ENCODE data around the gene SLC33A1.
"Not testable (repeated sequence)": the region's sequence is repeated elsewhere in the genome, so short reads cannot be mapped to it uniquely, and the experiment has no call there.

SLC33A1 gene

DNA sequence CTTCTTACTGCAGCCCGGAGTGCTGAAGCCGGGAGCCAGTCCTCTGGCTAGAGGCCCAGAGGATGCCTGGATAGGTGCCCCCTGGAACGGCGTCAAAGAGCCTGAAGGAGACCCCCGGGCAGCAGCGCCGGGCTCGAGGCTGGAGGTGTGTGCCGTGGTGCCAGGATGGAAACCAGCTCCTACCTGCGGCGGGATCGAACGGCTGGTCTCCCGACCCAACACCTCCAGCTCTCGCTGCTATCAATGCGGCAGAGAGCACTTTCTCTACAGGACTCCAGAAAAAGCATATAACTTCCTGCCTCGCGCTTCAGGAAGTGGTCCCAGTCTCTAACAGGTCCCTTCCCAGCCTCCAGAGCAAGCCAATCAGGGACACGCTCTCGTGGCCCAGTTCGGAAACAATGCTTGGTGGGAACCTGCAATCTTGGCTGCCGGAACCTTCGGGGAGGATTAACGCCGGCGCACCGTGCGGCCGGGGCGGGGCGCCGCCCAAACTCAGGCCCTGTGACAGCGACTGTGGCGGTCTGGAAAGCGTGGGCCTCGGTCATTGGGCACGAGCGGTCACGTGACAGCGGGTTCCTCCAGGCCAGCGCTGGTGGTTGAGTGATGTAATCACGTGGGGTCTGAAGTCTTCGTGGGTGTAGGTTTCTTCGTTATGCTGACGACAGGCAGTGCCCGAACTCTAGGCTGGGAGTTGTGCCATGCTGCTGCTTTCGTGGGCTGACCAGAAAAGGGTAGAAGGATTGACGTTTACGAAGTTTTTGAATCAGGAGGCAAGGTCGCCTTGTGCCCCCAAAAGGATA, at the start of gene SLC33A1:
Gene SLC33A1 (minus strand): TSS at position 287 of the 800 bp plus-strand sequence. CDS start 430 bp downstream, outside the sequence.
- DNase-seq (ENCODE audit: low read depth), result peak; percentile 99

GRCh38 chr3:155895379-155895900, 41.2 kb upstream of the SLC33A1 start:
- DNase-seq (ENCODE audit: low read depth), result no peak

DNA sequence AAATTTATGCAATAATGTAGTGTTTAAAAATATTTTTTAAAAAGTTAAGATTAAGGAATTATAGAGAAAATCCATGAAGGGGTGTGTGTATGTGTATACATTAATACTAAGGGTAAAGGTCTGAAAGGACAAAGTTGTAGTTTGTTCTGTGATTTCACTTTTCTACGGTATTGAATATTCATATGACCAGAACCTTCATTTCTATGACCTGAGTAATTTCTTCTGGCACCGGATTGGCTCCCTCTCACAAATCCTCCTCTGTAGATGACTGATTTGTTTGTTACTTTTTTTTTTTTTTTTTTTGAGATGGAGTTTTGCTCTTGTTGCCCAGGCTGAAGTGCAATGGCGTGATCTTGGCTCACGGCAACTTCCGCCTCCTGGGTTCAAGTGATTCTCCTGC, 37.1 kb upstream of the SLC33A1 start:
- DNase-seq (ENCODE audit: low read depth), result peak; percentile 10

DNA sequence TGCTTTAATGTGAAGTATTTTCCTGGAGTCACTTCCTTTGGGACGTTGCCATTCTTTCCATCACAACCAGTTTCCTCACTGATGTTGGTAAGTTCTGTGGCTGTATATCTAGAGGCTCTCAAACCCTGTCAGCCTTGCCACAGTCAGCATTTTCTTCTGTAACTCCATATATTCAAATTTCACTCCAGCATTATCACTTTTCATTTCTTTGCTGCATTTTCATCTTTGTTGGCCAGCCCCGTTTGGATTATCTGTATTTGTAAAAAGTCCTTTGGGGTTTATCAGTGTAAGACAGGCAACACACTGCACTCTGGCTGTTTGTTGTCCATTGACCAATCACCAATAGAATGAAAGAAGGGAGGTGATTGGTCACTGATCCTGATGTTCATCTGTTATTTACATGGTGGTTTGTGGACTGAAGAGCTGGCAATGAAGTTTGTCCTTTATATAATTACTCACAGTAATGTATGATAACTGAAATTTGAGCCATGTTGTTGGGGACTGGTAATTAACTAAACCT, 36.5 kb upstream of the SLC33A1 start:
- peak; percentile 58 for DNase-seq (ENCODE audit: low read depth)

GRCh38 chr3:155889952-155890351, 35.7 kb upstream of the SLC33A1 start:
- no peak for DNase-seq (ENCODE audit: low read depth)

GRCh38 chr3:155889212-155889611, 35.0 kb upstream of the SLC33A1 start:
- no peak for DNase-seq (ENCODE audit: low read depth)

DNA sequence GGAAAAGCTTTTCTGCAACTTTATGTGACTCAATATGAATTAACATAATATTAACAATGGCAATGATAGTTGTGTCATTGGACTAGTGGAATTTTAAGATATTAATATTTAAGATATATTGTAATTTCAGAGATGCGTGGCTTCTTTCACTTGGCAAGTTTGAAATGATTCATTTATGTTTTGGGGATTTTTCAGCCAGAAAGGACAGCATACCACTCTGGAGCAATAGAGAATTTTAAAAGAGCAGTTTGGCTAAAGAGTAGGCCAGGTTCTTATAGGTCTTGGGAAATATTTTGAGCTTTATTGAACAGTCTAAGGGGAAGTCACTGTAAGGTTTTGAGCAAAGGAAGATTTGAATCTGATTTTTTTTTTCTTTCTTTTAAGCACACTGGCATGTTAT, 32.7 kb upstream of the SLC33A1 start:
- DNase-seq (ENCODE audit: low read depth), result no peak

DNA sequence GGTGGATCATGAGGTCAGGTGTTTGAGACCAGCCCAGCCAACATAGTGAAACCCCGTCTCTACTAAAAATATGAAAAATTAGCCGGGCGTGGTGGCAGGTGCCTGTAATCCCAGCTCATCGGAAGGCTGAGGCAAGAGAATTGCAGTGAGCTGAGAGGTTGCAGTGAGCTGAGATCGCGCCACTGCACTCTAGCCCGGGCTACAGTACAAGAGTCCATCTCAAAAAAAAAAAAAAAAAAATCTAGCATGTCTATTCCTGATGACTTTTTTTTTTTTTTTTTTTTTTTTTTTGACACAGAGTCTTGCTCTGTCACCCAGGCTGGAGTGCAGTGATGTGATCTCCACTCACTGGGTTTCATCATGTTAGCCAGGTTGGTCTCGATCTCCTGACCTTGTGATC, 32.1 kb upstream of the SLC33A1 start:
- DNase-seq (ENCODE audit: low read depth), result not testable (repeated sequence)

GRCh38 chr3:155885292-155885691, 31.1 kb upstream of the SLC33A1 start:
- no peak for DNase-seq (ENCODE audit: low read depth)

- no peak for DNase-seq (ENCODE audit: low read depth)
Observed at GRCh38 chr3:155884292-155884691, 30.1 kb upstream of the SLC33A1 start.

DNA sequence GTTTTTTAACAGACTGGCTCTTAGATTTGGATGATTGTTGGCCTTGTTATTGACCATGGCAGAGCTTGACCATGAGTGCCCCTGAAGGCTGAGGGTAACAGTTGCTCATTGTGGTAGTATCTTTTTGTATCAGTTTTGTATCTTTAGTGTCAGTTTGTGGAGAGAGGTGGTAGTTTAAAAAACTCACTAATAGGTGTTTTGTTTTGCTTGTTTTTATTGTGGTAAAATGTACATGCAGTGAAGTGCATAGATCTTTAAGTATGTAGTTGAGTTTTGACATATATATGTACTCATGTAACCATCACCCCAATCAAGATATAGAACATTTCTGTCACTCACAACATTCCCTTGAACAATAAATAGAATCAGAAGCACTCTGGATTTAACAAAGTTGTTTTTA, 26.1 kb upstream of the SLC33A1 start:
- DNase-seq (ENCODE audit: low read depth), result no peak

DNA sequence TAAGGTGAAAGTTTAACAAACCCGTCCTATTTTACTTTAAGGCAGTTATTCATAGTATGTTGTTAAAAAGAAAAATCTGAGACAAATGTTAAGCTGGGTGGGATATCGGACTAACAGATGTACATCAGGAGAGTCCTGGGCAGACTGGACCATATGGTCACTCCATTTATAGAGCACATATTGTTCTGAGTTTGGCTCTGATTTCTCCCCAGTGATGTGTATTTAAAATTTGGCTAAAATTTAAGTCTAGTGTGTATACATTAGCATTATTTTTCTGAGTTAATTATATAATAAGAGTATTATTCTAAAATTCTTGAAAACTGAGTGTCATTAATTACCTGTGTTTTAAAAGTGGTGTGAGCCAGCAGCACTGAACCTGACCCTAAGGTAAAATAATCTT, 22.3 kb upstream of the SLC33A1 start:
- no peak for DNase-seq (ENCODE audit: low read depth)

- DNase-seq (ENCODE audit: low read depth), result no peak
Observed at GRCh38 chr3:155876037-155876436, 21.8 kb upstream of the SLC33A1 start.

DNA sequence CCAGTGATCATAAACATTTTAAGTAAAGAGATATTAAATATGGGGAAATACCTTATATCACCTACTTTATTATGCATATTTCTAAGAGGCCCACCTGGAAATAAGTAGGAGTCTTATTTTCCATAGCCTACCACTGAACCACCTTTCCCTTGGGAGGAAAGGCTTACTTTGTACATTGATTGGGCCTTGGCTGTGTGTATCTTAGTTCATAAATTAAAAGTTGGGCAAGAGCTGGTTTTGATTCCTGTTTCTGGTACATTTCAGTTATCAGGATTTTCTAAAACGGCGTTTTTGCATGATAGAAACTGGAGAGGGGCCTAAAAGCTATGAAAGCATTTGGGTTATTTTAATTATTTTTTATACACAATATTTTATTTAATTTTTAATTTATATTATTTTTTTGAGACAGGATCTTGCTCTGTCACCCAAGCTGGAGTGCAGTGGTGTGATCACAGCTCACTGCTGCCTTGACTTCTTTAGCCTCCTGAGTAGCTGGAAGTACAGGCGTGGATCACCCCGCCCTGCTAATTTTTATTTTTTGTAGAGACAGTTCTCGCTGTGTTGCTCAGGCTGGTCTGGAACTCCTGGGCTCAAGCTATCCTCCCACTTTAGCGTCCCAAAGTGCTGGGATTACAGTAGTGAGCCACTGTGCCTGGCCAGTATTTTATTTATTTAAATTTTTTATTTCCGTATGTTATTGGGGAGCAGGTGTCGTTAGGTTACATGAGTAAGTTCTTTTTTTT, 18.8 kb upstream of the SLC33A1 start:
- DNase-seq (ENCODE audit: low read depth), result no peak

DNA sequence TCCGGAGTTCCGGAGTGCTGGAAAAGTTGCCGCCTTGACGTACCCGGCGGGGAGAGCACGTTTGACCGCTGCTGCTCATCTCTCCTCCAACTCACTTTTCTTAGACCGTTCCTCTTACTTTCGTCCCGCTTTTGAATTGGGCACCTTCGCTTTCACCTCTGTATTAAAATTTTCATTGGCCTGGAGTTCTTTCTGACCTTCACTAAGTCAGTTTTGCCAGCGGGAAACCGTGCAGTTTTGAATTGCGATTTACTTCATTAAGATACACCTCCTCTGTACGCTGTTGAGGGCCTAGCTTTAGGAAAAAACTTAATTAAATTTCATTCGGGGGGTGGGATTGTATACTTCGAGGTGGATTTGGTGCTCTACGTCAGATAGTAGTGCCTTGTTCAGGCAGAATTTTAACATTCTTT, 17.5 kb upstream of the SLC33A1 start:
- DNase-seq (ENCODE audit: low read depth), result no peak

- peak; percentile 56 for DNase-seq (ENCODE audit: low read depth)
Observed at GRCh38 chr3:155870945-155871745, 16.9 kb upstream of the SLC33A1 start.

DNA sequence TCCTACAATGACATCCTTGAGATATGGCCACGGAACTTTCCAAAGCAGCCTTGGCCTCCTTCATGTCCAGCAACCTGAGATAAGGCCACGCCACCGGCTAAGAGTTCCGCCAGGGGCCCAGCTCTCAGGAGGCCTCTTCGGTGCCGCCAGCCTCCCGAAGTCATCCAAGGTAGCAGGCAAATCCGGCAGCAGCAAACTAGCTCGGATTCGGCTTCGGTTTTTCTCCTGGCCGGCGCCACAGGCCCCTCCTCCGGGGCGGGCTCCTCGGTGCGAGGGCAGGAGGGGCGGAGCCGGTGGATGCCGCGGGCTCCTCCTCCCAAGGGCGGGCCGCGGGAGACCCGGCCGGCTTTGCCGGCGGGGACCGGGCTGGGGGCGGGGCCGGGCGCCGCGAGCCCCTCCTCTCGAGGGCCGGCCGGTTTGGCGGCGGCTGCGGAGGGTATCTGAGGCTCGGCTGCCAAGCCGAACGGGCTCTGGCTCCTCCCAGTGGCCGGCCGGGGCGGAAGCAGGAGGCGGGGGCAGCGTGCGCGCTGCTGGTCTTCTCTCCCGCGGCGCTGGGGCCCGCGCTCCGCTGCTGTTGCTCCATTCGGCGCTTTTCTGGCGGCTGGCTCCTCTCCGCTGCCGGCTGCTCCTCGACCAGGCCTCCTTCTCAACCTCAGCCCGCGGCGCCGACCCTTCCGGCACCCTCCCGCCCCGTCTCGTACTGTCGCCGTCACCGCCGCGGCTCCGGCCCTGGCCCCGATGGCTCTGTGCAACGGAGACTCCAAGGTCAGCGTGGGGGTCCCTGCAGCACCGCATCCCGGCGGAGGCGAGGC, 16.1 kb upstream of the SLC33A1 start, which contains the start of gene GMPS:
Gene GMPS (plus strand): TSS at position 518 of the 812 bp plus-strand sequence. CDS start 221 bp downstream, at position 739.
- peak; percentile 96 for DNase-seq (ENCODE audit: low read depth)

- DNase-seq (ENCODE audit: low read depth), result no peak
Observed at GRCh38 chr3:155869691-155870090, 15.5 kb upstream of the SLC33A1 start.

GRCh38 chr3:155863072-155863784, 9.0 kb upstream of the SLC33A1 start:
- no peak for DNase-seq (ENCODE audit: low read depth)

GRCh38 chr3:155862290-155862982, 8.2 kb upstream of the SLC33A1 start:
- peak; percentile 84 for DNase-seq (ENCODE audit: low read depth)
